WERI-Rb-1 (cell line): ENCODE results near the gene PARP15.

Experiments
- DNase-seq: peaks from one replicate; pipeline ENCODE4 v3.0.0-alpha.2; 2020
- H3K27ac ChIP-seq: fragments of 250-450 bp; sonication (Bioruptor Pico); 2 replicates; pipeline ENCODE4 v1.5.1; 2020; ENCODE audit warnings: mild to moderate bottlenecking, moderate library complexity
- H3K27me3 ChIP-seq: fragments of 250-450 bp; sonication (Bioruptor Pico); 2 replicates; pipeline ENCODE4 v1.5.1; 2021; ENCODE audit warnings: mild to moderate bottlenecking, low read depth, moderate library complexity; ENCODE audit not compliant: insufficient read depth, severe bottlenecking
- H3K36me3 ChIP-seq: fragments of 250-450 bp; sonication (Bioruptor Pico); 2 replicates; pipeline ENCODE4 v1.5.1; 2020; ENCODE audit warnings: mild to moderate bottlenecking, moderate library complexity
- H3K4me3 ChIP-seq: 2 replicates; pipeline ENCODE4 v1.5.1; 2011; ENCODE audit warnings: low read depth, mild to moderate bottlenecking, control low read depth, low read length
- H3K9me3 ChIP-seq: fragments of 250-450 bp; sonication (Bioruptor Pico); 2 replicates; pipeline ENCODE4 v1.5.1; 2021; ENCODE audit warnings: mild to moderate bottlenecking, moderate library complexity; ENCODE audit not compliant: severe bottlenecking
- TF ChIP-seq, protein P1 (sequence below): IDR thresholded peaks from 2 replicates; pipeline ENCODE4 v1.5.1; 2011; ENCODE audit warnings: low read depth, mild to moderate bottlenecking, control low read depth, inconsistent platforms, low read length

PARP15 gene

DNA sequence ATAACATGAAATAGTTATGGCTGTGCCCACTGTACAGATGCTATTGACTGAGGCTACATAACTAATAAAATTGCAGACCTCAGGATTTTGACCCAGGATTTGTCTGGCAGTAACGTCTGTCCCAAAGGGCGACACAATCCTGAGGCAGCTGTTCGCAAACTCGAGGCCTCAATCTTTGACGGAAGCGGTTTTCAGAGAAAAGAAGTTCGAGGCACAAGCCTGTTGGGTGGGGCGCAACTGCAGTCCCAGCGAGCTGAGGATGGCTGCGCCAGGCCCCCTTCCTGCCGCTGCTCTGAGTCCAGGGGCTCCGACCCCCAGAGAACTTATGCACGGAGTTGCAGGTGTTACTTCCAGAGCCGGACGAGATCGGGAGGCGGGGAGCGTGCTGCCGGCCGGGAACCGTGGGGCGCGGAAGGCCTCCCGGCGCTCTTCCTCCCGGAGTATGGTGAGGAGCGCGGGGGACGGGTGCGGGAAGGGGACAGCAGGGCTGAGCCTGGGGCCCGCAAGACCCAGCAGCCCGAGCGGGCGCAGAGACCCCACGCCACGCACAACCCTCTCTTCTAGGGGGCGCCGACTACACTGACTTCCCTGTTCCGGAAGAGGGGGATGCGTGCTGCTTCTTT is at the start of gene PARP15:
TSS of gene PARP15 (plus strand) at position 242 of the 623 bp plus-strand sequence. CDS start at position 260, 18 bp downstream.
- TF ChIP-seq, protein P1, sequence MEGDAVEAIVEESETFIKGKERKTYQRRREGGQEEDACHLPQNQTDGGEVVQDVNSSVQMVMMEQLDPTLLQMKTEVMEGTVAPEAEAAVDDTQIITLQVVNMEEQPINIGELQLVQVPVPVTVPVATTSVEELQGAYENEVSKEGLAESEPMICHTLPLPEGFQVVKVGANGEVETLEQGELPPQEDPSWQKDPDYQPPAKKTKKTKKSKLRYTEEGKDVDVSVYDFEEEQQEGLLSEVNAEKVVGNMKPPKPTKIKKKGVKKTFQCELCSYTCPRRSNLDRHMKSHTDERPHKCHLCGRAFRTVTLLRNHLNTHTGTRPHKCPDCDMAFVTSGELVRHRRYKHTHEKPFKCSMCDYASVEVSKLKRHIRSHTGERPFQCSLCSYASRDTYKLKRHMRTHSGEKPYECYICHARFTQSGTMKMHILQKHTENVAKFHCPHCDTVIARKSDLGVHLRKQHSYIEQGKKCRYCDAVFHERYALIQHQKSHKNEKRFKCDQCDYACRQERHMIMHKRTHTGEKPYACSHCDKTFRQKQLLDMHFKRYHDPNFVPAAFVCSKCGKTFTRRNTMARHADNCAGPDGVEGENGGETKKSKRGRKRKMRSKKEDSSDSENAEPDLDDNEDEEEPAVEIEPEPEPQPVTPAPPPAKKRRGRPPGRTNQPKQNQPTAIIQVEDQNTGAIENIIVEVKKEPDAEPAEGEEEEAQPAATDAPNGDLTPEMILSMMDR, result no peak
- no peak within 1 kb of the TSS for H3K27ac ChIP-seq
- H3K9me3 ChIP-seq, result peaks cover 3% of the 10 kb centered on the region
- no peak for DNase-seq
- H3K27me3 ChIP-seq, result no peaks in the 10 kb centered on the region
- no peaks in the 10 kb centered on the region for H3K36me3 ChIP-seq
- H3K4me3 ChIP-seq, result no peak within 1 kb of the TSS

GRCh38 chr3:122530164-122530563 is 47.3 kb upstream of the PARP15 start:
- DNase-seq, result no peak
- Histone ChIP-seq H3K36me3 (no peaks in the 10 kb centered on the region; the same call in 1 of the 2 replicates), H3K9me3 (no peaks in the 10 kb centered on the region), H3K4me3 (no peak overlapping the region), H3K27ac (no peak overlapping the region), H3K27me3 (no peaks in the 10 kb centered on the region)
- TF ChIP-seq, protein P1, result no peak

- TF ChIP-seq, protein P1, result no peak
- Histone ChIP-seq H3K27ac (no peak overlapping the region), H3K36me3 (no peaks in the 10 kb centered on the region; the same call in 1 of the 2 replicates)
Measured at GRCh38 chr3:122533480-122533879, 44.0 kb upstream of the PARP15 start.

DNA sequence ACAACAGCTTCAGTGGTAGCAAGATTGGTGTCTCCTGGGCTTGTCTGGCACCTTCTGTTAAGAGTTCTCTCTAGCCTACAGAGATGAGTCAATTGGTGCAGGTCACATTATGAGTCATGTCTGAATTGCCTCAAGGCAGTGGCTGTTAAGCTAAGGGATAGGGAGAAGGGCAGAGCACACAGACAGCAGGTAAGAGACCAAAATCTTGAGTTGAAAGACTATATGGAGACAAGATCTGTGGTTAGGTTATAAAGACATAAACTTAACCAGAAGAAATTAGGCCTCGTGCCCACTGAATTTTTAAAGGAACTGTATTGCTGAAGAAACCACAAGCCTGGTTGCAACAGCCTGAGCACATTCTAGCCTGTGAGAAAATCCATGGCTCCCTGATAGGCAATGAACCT is 43.5 kb upstream of the PARP15 start:
- no peak for DNase-seq
- no peak overlapping the region for H3K27ac ChIP-seq
- no peaks in the 10 kb centered on the region; the same call in 1 of the 2 replicates for H3K36me3 ChIP-seq

More at GRCh38 chr3:122533480-122533879, 44.0 kb upstream of the PARP15 start:
- H3K9me3 ChIP-seq, result no peaks in the 10 kb centered on the region
- H3K27me3 ChIP-seq, result no peaks in the 10 kb centered on the region
- H3K4me3 ChIP-seq, result no peak overlapping the region
- no peak for DNase-seq

DNA sequence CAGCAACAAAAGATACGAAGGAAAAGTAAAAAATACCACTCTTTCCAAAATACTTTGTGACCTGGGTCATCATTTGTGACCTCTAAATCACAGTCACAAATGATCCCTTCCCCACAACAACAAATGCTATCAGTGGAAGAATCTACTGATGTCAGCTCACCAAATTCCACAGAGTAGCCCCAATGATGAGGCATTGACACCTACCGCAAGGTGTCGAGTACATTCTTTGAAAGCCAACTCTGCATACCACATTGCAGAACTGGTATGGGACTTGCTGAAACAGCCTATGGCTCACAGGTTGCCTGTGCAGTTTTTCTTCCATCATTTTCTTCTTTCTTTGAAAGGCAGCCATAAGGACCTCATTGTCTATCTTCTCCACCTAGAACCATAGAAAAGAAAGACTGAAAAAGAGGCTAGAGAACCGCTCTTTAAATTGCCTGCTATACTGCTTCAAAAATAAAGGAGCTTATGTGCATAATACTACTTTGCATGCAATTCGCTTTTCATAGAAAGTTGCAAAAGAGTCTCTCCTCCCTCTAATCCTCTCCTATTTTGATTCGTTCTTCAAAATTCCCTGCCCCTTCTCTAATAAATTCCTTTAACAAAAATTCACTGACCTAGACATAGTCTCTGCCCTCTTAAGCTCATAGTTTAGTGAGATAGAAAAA is 41.4 kb upstream of the PARP15 start:
- Histone ChIP-seq H3K4me3 (no peak overlapping the region), H3K27me3 (no peaks in the 10 kb centered on the region), H3K9me3 (no peaks in the 10 kb centered on the region), H3K36me3 (no peaks in the 10 kb centered on the region; the same call in 1 of the 2 replicates), H3K27ac (no peak overlapping the region)
- TF ChIP-seq, protein P1, result no peak
- no peak for DNase-seq

More for the DNA sequence above, 43.5 kb upstream of the PARP15 start:
- Histone ChIP-seq H3K4me3 (no peak overlapping the region), H3K9me3 (no peaks in the 10 kb centered on the region), H3K27me3 (no peaks in the 10 kb centered on the region)
- TF ChIP-seq, protein P1, result no peak
